GM21529 (cell line): ENCODE results near the gene VSTM2B.

Experiments
- ATAC-seq: cut with Tn5 transposase; IDR thresholded peaks from one replicate; pipeline ENCODE4 v1.9.1; 2021; ENCODE audit not compliant: unreplicated experiment

VSTM2B gene

DNA sequence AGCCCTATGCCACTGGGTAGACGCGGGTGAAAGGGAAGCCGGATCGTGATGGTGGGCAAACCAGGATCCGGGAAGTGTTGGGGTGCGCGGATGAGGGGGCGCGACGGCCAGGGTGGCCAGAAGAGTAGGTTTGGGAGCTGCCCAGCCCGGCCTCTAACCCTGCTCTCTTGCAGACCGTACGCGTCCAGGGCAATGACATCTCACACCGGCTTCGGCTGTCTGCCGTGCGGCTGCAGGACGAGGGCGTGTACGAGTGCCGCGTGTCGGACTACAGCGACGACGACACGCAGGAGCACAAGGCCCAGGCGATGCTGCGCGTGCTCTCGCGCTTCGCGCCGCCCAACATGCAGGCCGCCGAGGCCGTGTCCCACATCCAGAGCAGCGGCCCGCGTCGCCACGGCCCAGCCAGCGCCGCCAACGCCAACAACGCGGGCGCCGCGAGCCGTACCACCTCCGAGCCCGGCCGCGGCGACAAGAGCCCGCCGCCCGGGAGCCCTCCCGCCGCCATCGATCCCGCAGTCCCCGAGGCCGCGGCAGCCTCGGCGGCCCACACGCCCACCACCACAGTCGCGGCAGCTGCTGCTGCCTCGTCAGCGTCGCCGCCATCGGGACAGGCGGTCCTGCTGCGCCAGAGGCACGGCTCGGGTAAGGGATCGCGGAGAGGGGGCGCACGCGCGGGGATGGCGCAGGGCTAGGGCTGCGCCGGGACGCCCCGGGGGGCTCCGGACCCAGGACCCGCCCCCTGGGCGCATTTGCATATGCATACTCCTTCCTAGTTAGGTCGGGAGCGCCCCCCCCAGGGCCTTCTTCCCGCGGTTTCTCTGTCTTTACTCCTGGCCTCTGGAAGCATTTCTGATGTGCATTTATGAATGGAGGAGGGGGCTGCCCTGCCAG, 4.1 kb downstream of the VSTM2B start:
- no peak for ATAC-seq

DNA sequence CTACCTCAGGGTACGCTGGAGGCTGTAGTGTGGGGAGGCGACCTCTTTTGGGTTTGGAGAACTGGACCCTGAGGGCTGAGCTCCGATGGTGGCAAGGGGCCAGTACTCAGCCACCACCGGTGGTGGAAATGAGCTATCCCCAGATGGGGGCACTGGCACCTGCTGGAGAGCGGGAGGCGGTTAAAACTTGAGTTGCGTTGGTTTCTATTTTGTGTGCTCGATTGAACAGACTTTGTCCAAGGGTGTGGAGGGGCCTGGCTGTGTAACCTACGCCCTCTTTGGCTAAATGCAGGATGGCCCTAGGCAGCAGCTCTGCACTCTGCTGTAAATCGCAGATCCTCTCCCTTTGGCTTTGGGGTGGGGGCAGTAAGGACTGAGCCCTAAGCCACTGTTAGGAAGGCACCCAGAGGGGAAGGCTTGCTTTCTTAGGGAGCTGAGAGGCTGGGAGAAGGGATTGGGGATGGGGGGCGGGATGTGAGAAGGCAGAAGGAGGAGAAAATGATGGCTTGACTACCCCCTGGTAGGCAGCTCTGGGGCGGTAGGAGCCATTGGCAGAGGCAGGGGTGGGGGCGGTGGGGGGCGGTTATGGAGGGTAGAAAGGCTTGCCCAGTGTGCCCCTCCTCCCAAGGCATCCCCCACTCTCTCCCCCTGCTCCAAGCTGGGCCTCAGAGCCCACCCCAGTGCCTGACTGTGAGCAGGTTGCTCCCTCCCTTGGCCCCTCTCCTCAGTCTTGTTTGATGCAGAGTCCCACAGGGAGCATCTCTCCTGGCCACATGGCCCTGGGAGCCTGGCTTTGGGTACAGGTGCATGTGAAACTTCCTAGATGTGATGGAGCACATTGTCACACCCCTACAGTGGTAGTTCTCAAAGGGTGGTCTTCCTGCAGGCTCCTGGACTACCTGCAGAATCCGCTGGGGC, 5.0 kb downstream of the VSTM2B start:
- ATAC-seq, result no peak

DNA sequence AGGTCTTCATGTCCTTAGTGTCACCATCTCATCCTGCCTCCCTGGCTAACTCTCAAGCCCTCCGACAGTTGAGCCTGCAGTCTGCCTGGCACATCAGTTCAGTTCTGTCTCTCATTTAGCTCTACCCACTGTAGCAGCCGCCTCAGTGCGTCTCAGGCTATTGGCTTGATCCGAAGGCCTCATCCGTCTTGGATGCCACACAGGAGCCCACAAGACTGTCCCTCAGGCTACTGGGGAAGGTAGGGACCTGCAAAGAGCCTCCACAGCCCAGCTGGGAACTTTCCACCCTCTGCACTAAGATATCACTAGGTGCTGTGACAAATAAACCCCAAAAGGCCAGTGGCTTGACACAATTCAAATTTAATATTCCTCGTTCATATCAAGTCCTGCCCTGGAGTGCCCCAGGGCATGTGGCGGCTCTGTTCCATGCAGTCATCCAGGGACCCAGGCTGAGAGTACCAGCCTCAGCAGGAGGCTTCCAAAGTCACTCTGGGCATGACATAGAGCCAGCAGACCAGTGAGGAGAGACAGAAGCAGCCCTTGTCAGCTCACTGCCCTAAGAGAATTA, 5.7 kb downstream of the VSTM2B start:
- ATAC-seq, result no peak

DNA sequence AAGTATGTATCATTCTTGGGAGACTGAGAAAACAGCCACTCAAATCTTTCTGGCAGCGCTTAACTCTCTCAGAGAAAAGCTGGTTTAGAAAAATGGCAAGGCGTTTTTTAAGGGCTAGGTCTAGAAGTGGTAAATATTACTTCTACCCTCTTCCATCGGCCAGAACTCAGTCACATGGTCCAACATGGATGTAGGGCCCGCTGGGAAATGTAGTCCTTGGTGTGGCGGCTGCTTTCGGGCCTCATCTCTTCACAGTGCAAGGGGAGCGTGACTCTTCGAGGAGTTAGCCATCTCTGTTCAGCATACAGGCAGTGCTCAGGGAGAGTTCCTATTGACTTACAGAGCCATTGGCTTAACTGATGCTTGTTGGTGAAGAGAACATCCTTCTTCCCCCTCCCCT, 6.3 kb downstream of the VSTM2B start:
- no peak for ATAC-seq

DNA sequence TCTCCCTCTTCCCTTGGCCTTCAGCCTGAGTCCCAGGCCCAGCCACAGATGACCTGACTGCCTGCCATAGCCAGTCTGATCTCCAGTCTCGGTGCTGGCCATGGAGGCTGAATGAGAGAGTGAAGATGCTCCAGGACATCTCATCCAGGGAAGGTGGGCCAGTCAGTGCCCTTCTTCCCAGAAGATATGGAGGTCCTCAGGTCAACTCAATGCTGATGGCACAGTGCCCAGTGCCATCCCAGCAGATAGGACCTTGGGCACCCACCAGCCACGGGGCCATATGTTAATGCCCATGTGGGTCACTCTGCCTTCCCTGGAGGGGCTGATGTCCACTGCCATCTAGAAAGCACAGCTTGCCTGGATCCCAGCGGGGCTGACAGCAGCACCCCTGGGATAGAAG, 7.2 kb downstream of the VSTM2B start:
- ATAC-seq, result no peak

DNA sequence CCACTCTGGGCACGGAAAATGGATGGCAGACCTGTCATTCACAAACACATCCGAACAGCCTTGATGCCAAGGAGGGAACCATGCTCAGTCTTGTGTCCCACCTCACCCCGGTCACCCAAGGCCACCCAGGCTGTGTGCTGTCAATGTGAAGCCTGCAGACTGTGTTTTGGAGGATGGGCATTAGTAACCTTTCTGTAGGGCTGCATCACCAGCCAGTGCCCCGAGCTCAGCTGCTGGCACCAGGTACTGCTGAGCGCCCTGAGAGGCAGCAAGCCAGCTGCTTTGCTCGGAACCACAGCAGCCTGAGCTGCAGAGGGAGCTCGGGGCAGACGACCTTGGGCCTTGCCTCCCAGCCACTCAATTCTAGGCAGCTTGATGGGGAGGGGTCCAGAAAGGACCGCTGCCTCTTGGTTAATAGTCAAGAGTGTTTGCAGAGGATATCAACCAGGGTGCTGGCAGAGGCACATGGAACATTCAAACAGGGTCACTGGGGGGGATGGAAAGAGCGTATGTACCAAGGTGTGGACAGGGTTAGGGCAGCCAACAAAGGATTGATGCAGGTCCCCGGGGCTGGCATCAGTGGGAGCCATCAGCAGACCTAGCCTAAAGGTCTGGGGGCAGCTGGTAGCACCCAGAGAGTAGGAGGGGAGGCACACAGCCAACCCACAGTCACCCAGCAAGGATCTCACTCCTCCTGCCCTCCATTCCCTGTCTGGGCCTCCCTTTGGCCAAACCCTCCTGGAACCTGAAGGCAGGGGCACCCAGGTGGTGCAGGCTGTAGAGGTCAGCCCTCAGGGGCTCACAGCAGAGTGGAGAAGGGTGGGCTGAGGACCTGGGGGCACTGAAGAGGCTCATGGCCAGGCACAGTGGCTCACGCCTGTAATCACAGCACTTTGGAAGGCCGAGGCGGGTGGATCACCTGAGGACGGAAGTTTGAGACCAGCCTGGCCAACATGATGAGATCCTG, 8.1 kb downstream of the VSTM2B start:
- no peak for ATAC-seq

DNA sequence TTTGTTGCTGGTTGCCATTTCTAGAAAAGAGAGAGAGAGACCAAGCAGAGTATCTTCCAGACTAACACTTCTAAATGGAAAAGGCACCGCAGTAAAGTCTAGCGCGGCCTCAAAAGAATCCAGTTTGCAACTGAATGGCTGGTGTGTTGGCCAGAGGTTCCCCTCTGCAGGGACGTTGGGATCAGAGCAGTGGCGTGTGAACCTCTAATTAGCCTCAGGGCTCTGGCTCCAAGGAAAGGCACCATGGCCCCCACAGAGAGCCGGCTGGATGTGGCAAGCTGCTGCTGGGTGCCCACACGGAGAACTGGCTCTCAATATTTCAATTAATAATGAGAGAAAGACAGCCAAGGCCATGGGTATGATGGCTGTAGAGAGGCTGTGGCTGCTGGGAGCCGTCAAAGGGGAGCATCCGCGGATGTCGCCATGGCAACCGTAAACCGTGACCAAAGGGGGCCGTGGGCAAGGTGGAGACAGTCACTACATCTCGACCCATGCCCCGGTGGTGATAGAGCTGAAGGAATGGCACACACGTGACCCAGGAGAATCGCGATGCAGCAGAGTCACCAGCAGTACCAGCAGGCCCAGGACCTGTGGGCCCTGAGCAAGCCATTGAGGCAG, 9.5 kb downstream of the VSTM2B start:
- no peak for ATAC-seq

DNA sequence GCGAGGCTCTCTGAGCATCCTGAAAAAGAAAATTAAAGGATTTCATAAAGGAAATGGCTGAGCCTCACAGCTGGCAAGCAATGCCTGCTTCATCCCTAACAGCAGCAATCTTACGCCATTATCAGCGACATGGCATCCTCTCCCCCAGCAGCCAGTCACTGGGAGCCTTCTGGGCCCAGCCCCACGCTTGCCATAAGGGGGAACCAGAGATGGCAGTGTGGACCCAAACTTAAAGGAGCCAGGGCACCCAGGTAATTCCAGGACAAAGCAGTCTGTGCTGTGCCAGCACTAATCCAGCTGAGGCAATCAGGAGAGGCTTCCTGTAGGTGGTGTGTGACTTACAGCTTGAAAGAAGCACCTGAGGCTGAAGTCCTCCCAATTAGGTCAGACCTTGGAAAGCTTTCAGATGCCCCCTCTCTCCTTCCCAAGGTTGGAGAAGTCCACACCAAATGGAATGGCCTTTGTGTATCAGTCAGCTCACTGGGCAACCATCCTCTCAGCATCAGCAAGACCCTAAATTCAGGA, 10.3 kb downstream of the VSTM2B start:
- ATAC-seq, result no peak

DNA sequence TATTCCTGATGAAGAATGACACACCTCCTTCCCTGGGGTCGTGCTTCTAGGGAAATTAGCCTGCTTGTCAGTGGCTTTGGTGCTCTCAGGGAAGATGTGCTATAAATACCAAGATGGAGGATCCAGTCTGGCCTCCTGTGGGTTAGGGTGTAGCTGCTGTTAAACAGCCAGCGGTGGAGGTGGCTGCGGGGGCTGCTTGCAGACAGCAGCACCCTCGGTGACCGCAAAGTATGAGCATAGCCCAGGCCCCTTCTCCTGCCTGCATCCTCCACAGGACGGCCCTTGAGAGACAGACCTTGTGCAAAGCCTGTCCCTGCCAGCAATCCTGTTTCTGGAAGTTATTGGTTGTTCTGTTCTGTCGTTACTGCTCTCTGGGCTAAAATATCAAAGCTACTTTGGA, 11.4 kb downstream of the VSTM2B start:
- ATAC-seq, result no peak

DNA sequence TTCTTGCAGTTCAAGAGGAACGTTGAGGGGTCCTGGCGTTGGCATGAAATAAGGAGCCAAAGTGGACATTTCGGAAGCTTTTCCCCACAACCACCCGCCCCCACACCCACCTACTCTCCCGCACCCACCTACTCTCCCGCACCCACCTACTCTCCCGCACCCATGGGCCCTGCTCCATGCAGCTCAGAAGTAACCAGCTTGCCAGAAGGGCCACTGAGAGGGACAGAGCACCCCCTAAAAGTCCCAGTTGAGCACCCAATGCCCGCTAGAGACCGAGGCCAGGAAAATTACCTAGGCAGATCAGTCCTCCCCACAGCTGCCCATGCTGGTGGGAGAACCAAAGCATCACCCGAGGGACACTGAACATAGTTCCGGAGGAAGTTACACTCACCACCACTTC, 11.8 kb downstream of the VSTM2B start:
- no peak for ATAC-seq

DNA sequence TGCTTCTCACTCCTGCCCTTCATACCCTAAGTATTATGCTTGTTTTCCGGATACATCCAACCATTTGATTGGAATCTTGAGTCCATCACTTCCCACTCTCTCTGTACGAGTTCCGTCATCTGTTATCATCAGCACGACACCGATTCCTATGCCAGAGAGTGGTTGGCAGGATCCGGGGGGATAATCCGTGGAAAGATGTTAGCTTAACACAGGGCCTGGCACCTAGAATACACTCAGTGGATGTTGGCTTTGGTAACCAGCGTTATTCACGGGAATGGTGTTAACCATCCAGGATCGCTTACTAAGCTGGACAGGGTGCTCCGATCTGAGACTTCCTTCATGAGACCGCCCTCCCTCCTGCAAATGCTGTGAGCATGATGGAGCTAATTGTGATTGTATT, 12.4 kb downstream of the VSTM2B start:
- ATAC-seq, result no peak

DNA sequence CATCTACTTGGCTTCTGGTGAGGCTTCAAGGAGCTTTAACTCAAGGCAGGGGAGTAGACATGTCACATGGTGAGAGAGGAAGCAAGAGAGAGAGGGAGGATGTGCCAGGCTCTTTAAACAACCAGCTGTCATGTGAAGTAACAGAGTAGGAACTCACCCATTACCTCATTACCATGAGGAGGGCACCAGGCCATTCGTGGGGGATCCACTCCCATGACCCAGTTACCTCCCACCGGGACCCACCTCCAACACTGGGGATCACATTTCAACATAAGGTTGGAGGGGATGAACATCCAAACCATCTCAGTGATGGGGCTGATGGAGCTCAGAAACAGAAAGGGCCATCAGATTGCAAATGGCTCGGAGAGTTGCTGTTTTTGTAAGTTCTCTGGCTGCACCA, 12.9 kb downstream of the VSTM2B start:
- ATAC-seq, result no peak

DNA sequence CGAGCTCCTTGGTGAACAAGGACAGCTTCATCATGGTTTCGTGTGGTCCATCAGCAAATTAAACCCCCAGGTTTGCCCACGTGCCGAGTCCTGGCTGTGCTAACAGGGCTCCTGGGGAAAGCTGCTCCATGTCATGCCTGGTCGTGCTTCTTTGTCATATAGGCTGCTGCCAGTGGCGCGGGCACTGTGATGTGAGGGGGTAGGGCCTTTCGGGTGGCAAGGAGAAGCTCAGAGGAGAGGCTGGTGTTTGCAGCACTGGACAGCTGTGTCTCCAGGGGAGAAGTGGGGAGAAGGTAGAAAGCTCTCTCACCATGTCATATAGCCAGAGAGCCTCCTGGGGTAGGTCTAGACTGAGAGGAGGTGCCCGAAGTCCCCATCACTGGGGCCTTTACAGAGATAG, 13.3 kb downstream of the VSTM2B start:
- ATAC-seq, result no peak

DNA sequence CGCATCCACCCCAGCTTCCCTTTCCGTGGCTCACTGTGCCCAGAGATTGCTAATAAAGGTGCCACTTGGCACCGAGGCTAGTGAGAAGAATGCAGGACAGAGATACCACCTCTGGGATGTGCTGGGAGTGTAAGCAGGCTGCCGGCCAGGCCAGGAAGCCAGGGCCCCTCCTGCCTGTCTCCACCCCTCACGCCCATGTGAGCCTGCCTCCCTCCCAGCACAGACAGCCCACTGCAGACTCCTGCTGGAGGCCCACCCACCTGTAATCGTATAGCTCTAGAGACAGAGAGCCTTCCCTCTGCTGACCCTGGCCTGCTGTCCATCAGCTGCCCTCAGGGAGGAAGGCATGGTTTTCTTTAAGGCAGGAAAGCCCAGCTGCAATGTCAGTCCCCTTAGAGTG, 13.9 kb downstream of the VSTM2B start:
- ATAC-seq, result no peak

DNA sequence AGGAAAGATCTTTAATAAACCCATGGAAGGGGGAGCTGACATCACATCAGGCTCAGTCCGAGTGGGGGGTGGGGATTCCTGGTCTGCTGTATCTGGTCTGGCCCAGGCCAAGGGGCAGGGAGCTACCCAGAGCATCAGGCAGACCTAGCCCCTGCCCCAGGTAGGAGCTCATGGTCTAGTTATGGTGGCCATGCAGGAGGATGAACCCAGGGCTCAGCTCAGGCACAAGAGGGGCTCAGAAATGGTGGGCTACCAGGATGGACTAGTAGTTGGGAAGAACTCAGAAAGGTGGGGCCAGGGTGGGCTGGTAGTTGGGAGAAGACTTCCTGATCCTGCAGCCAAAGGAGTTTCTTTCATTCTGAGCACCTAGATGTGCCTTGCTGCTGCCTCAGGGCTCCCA, 14.3 kb downstream of the VSTM2B start:
- ATAC-seq, result no peak

DNA sequence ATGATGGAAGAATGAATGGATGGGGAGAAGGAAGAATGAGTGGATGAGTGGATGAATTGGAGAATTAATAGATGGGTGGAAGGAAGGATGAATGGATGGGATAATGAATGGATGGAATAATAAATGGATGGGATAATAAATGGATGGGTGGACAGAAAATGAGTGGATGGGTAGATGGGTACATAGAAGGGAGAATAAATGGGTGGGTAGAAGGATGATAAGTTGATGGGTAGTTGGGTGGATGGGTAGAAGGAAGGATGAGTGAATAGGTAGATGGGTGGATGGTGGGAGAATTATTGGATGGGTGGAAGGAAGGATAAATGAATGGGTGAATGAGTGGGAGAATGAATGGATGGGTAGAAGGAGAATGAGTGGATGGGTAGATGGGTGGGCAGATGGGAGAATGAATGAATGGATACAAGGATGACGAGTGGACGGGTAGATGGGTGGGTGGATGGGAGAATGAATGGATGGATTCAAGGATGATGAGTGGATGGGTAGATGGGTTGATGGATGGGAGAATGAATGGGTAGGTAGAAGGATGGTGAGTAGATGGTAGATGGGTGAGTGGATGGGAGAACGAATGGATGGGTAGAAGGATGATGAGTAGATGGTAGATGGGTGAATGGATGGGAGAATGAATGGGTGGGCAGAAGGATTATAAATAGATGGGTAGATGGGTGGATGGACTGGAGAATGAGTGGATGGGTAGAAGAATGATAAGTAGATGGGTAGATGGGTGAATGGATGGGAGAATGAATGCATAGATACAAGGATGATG, 15.9 kb downstream of the VSTM2B start:
- ATAC-seq, result no peak

DNA sequence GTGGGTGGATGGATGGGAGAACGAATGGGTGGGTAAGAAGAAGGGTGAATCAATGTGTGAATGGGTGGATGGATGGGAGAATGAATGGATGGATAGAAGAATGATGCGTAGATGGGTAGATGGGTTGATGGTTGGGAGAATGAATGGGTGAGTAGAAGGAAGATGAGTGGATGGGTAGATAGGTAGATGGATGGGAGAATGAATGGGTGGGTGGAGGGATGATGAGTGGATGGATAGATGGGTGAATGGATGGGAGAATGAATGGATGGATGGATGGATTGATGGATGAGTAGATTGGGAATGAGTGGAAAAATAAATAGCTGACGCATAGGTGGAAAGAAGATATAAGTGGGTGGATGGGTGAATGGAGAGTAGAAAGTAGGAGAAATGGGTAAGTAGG, 16.5 kb downstream of the VSTM2B start:
- no peak for ATAC-seq

DNA sequence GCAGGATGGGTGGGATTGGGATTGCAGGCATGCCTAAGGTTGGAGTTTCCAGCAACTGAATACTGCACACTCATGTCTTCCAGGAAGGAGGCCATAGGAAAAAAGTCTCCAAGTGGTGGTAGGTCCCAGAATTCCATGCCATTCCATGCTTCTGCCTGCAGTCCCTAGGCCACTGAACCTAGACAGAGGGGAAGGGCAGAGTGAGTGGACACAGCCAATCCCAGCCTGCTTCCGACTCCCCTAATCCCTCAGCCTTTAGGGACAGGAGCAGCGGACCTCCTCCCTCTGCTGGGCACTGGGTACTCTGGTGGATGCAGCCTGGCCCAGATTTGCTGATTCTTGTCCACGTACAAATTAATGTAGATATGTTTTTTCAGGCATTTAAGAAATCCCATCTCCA, 17.0 kb downstream of the VSTM2B start:
- no peak for ATAC-seq

DNA sequence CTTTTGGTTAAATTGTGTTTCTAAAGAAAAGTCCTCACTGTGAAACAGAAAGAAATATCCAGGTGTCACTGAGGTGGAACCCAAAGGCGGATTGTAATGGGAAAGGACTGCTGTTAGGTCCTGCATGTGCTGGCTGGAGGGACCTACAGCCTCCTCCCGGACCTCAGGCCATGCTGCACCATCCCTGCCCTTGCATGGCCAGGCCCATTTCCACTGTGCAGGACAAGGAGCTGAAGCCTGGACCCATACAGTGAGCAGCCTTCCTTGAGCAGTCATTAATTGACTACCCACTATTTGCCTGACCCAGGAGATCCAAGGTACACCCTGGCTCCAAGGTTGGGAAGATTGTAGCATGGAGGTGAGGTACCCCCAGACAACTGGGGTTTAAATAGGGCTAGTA, 17.6 kb downstream of the VSTM2B start:
- ATAC-seq, result no peak
